GM23338 (cell line): ENCODE data around the gene RAB3IP. TPM values are rescaled to one million over a fixed set of nuclear protein-coding genes. Genes with fewer than 3 reads are reported as not detected.

Experiments used
- ATAC-seq: fragments of 200-7000 bp; cut with Tn5 transposase; 3 replicates; pipeline ENCODE4 v1.9.1; 2020
- DNase-seq: peaks from one replicate; pipeline ENCODE4 v3.0.0-alpha.2; 2015; ENCODE audit warnings: low spot score
- H2AFZ ChIP-seq: fragments of 200-600 bp; sonication (generic); 2 replicates; pipeline ENCODE4 v1.8.0; 2016; ENCODE audit warnings: antibody characterized with exemption, mild to moderate bottlenecking, moderate library complexity
- H3F3A ChIP-seq: fragments of 200-600 bp; sonication (generic); replicated peaks from 2 replicates; pipeline ENCODE4 v1.8.0; 2017; ENCODE audit warnings: antibody characterized with exemption, mixed run types, low read depth
- H3K27ac ChIP-seq: fragments of 200-600 bp; sonication (generic); 2 replicates; pipeline ENCODE4 v1.6.1; 2016; ENCODE audit warnings: low read depth
- H3K27me3 ChIP-seq: fragments of 200-600 bp; sonication (generic); 2 replicates; pipeline ENCODE4 v1.8.0; 2016; ENCODE audit warnings: mild to moderate bottlenecking, mixed run types, moderate library complexity; ENCODE audit not compliant: insufficient read depth
- H3K36me3 ChIP-seq: fragments of 200-600 bp; sonication (generic); 2 replicates; pipeline ENCODE4 v1.8.0; 2016; ENCODE audit warnings: mild to moderate bottlenecking; ENCODE audit not compliant: insufficient read depth
- H3K4me1 ChIP-seq: fragments of 200-600 bp; sonication (generic); 2 replicates; pipeline ENCODE4 v1.8.0; 2016; ENCODE audit warnings: mild to moderate bottlenecking, moderate library complexity; ENCODE audit not compliant: insufficient read depth
- H3K4me2 ChIP-seq: fragments of 200-600 bp; sonication (generic); 2 replicates; pipeline ENCODE4 v1.7.1; 2017; ENCODE audit warnings: mixed run types
- H3K4me3 ChIP-seq: fragments of 200-600 bp; sonication (generic); 2 replicates; pipeline ENCODE4 v1.6.1; 2016; ENCODE audit warnings: mixed run types
- H3K79me2 ChIP-seq: fragments of 200-600 bp; sonication (generic); replicated peaks from 2 replicates; pipeline ENCODE4 v1.8.0; 2017; ENCODE audit warnings: mild to moderate bottlenecking; ENCODE audit not compliant: insufficient read depth
- H3K9me2 ChIP-seq: fragments of 200-600 bp; sonication (generic); 2 replicates; pipeline ENCODE4 v1.8.0; 2017; ENCODE audit not compliant: insufficient read depth
- H4K20me1 ChIP-seq: fragments of 200-600 bp; sonication (generic); replicated peaks from 2 replicates; pipeline ENCODE4 v1.8.0; 2017; ENCODE audit warnings: mild to moderate bottlenecking; ENCODE audit not compliant: insufficient read depth
- H3K27ac Mint-ChIP-seq: 2 replicates; pipeline ENCODE4 v1.8.0; 2020; ENCODE audit warnings: inconsistent platforms, mild to moderate bottlenecking, moderate library complexity, mixed read lengths
- H3K27me3 Mint-ChIP-seq: 3 replicates; pipeline ENCODE4 v1.8.0; 2022; ENCODE audit warnings: low read depth, mild to moderate bottlenecking, moderate library complexity, mixed read lengths, inconsistent platforms; ENCODE audit not compliant: insufficient read depth, poor library complexity
- H3K36me3 Mint-ChIP-seq: 3 replicates; pipeline ENCODE4 v1.8.0; 2021; ENCODE audit warnings: low read depth, mild to moderate bottlenecking, inconsistent platforms, moderate library complexity, mixed read lengths
- H3K4me1 Mint-ChIP-seq: 3 replicates; pipeline ENCODE4 v1.8.0; 2020; ENCODE audit warnings: mild to moderate bottlenecking, inconsistent platforms, mixed read lengths
- H3K4me3 Mint-ChIP-seq: 3 replicates; pipeline ENCODE4 v1.8.0; 2021; ENCODE audit warnings: moderate library complexity, mild to moderate bottlenecking, inconsistent platforms, mixed read lengths
- H3K9me3 Mint-ChIP-seq: 3 replicates; pipeline ENCODE4 v1.8.0; 2020; ENCODE audit warnings: moderate library complexity, mild to moderate bottlenecking, inconsistent platforms, mixed read lengths
- EZH2 ChIP-seq: fragments of 200-600 bp; sonication (generic); IDR thresholded peaks from one replicate; pipeline ENCODE4 v1.8.0; 2017; ENCODE audit warnings: antibody characterized with exemption, mild to moderate bottlenecking, low read depth; ENCODE audit not compliant: unreplicated experiment
- POLR2AphosphoS5 ChIP-seq: IDR thresholded peaks from 2 replicates; pipeline ENCODE4 v1.6.1; 2016; ENCODE audit warnings: antibody characterized with exemption, low read depth
- ZNF114 ChIP-seq: fragments of 250-450 bp; sonication (Bioruptor Pico); IDR thresholded peaks from 2 replicates; pipeline ENCODE4 v1.5.0; 2020; ENCODE audit warnings: mild to moderate bottlenecking, moderate library complexity
- ZNF331 ChIP-seq: fragments of 250-450 bp; sonication (Bioruptor Pico); IDR thresholded peaks from 2 replicates; pipeline ENCODE4 v1.5.0; 2020; ENCODE audit warnings: low read depth, mild to moderate bottlenecking, moderate library complexity
- polyA plus RNA-seq: library from polyadenylated mRNA; unstranded; fragments of >200 nt; fragmentation: Nextera tagmentation; extraction: Ambion mirVana; gene quantifications from 2 replicates; pipeline ENCODE4 v1.2.1, GENCODE V29; 2016
- total RNA-seq: library from RNA; depleted of rRNA; stranded (reverse); fragments of >200 nt; shearing (Covaris generic); gene quantifications from 2 replicates; pipeline ENCODE4 v1.2.3, GENCODE V29; 2014
- TF ChIP-seq, protein P1 (sequence below): IDR thresholded peaks from one replicate; pipeline ENCODE4 v1.6.1; 2018; ENCODE audit warnings: antibody characterized with exemption; ENCODE audit not compliant: unreplicated experiment
- TF ChIP-seq, protein P2 (sequence below), 2 experiments: fragments of 200-600 bp in 1 of 2; sonication (generic) in 1 of 2; conservative IDR thresholded peaks; 2 replicates each; pipeline versions ENCODE4 v1.5.1 to v1.6.1; 2016 to 2017; ENCODE audit warnings: antibody characterized with exemption in 2 of 2, low read depth in 2 of 2, mild to moderate bottlenecking in 2 of 2, moderate library complexity in 1 of 2
- TF ChIP-seq, protein P3 (sequence below): fragments of 250-450 bp; sonication (Bioruptor Pico); IDR thresholded peaks from 2 replicates; pipeline ENCODE4 v1.5.0; 2020; ENCODE audit warnings: mild to moderate bottlenecking, moderate library complexity

The RAB3IP gene
- total and polyA plus RNA-seq, 2 experiments from 2014 or later: 48.6 TPM

DNA sequence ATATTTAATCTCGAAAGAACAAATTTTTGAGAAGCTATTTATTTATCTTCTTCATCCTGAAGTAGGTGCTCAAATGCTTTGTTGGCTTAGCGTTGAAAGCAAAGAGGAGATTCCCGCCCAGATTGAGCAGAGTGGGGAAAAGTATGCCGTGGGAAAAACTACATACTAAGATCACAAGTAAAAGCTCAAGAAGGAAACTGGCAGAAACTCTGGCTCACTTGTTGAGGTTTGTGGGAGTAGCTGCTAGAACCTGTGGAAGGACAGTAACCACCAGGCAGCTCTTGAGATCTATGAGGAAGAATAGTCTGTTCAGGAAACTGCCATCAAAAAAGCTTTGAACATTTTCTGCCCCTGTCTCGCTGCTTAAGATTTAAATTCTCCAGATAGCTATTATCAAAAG lies 90.2 kb downstream of the RAB3IP start:
- H3K36me3 Mint-ChIP-seq: no peaks in the 10 kb centered on the region
- ATAC-seq: no peak
- no peaks in the 10 kb centered on the region for H3K9me2 ChIP-seq
- H3K27ac ChIP-seq: no peak overlapping the region
- no peaks in the 10 kb centered on the region for H4K20me1 ChIP-seq
- H3F3A ChIP-seq: no peaks in the 10 kb centered on the region
- H3K4me3 Mint-ChIP-seq: no peak overlapping the region
- TF ChIP-seq EZH2 (no peak), ZNF114 (CRISPR knock-in tag) (no peak), POLR2AphosphoS5 (no peak), ZNF331 (CRISPR knock-in tag) (no peak)
- TF ChIP-seq, protein P1, sequence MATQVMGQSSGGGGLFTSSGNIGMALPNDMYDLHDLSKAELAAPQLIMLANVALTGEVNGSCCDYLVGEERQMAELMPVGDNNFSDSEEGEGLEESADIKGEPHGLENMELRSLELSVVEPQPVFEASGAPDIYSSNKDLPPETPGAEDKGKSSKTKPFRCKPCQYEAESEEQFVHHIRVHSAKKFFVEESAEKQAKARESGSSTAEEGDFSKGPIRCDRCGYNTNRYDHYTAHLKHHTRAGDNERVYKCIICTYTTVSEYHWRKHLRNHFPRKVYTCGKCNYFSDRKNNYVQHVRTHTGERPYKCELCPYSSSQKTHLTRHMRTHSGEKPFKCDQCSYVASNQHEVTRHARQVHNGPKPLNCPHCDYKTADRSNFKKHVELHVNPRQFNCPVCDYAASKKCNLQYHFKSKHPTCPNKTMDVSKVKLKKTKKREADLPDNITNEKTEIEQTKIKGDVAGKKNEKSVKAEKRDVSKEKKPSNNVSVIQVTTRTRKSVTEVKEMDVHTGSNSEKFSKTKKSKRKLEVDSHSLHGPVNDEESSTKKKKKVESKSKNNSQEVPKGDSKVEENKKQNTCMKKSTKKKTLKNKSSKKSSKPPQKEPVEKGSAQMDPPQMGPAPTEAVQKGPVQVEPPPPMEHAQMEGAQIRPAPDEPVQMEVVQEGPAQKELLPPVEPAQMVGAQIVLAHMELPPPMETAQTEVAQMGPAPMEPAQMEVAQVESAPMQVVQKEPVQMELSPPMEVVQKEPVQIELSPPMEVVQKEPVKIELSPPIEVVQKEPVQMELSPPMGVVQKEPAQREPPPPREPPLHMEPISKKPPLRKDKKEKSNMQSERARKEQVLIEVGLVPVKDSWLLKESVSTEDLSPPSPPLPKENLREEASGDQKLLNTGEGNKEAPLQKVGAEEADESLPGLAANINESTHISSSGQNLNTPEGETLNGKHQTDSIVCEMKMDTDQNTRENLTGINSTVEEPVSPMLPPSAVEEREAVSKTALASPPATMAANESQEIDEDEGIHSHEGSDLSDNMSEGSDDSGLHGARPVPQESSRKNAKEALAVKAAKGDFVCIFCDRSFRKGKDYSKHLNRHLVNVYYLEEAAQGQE: no peak
- TF ChIP-seq, protein P2, sequence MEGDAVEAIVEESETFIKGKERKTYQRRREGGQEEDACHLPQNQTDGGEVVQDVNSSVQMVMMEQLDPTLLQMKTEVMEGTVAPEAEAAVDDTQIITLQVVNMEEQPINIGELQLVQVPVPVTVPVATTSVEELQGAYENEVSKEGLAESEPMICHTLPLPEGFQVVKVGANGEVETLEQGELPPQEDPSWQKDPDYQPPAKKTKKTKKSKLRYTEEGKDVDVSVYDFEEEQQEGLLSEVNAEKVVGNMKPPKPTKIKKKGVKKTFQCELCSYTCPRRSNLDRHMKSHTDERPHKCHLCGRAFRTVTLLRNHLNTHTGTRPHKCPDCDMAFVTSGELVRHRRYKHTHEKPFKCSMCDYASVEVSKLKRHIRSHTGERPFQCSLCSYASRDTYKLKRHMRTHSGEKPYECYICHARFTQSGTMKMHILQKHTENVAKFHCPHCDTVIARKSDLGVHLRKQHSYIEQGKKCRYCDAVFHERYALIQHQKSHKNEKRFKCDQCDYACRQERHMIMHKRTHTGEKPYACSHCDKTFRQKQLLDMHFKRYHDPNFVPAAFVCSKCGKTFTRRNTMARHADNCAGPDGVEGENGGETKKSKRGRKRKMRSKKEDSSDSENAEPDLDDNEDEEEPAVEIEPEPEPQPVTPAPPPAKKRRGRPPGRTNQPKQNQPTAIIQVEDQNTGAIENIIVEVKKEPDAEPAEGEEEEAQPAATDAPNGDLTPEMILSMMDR (conservative IDR thresholded peaks at IDR 0.05; ENCODE audit: low read depth in 2 of 2): no peak
- TF ChIP-seq, protein P3, sequence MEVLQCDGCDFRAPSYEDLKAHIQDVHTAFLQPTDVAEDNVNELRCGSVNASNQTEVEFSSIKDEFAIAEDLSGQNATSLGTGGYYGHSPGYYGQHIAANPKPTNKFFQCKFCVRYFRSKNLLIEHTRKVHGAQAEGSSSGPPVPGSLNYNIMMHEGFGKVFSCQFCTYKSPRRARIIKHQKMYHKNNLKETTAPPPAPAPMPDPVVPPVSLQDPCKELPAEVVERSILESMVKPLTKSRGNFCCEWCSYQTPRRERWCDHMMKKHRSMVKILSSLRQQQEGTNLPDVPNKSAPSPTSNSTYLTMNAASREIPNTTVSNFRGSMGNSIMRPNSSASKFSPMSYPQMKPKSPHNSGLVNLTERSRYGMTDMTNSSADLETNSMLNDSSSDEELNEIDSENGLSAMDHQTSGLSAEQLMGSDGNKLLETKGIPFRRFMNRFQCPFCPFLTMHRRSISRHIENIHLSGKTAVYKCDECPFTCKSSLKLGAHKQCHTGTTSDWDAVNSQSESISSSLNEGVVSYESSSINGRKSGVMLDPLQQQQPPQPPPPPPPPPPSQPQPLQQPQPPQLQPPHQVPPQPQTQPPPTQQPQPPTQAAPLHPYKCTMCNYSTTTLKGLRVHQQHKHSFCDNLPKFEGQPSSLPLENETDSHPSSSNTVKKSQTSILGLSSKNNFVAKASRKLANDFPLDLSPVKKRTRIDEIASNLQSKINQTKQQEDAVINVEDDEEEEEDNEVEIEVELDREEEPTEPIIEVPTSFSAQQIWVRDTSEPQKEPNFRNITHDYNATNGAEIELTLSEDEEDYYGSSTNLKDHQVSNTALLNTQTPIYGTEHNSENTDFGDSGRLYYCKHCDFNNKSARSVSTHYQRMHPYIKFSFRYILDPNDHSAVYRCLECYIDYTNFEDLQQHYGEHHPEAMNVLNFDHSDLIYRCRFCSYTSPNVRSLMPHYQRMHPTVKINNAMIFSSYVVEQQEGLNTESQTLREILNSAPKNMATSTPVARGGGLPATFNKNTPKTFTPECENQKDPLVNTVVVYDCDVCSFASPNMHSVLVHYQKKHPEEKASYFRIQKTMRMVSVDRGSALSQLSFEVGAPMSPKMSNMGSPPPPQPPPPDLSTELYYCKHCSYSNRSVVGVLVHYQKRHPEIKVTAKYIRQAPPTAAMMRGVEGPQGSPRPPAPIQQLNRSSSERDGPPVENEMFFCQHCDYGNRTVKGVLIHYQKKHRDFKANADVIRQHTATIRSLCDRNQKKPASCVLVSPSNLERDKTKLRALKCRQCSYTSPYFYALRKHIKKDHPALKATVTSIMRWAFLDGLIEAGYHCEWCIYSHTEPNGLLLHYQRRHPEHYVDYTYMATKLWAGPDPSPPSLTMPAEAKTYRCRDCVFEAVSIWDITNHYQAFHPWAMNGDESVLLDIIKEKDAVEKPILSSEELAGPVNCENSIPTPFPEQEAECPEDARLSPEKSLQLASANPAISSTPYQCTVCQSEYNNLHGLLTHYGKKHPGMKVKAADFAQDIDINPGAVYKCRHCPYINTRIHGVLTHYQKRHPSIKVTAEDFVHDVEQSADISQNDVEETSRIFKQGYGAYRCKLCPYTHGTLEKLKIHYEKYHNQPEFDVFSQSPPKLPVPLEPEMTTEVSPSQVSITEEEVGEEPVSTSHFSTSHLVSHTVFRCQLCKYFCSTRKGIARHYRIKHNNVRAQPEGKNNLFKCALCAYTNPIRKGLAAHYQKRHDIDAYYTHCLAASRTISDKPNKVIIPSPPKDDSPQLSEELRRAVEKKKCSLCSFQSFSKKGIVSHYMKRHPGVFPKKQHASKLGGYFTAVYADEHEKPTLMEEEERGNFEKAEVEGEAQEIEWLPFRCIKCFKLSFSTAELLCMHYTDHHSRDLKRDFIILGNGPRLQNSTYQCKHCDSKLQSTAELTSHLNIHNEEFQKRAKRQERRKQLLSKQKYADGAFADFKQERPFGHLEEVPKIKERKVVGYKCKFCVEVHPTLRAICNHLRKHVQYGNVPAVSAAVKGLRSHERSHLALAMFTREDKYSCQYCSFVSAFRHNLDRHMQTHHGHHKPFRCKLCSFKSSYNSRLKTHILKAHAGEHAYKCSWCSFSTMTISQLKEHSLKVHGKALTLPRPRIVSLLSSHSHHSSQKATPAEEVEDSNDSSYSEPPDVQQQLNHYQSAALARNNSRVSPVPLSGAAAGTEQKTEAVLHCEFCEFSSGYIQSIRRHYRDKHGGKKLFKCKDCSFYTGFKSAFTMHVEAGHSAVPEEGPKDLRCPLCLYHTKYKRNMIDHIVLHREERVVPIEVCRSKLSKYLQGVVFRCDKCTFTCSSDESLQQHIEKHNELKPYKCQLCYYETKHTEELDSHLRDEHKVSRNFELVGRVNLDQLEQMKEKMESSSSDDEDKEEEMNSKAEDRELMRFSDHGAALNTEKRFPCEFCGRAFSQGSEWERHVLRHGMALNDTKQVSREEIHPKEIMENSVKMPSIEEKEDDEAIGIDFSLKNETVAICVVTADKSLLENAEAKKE (CRISPR knock-in tag): no peak
- H3K4me2 ChIP-seq: no peak overlapping the region
- DNase-seq: no peak
- no peaks in the 10 kb centered on the region for H3K27me3 ChIP-seq
- no peak overlapping the region for H2AFZ ChIP-seq
- H3K27ac Mint-ChIP-seq: no peak overlapping the region
- H3K4me3 ChIP-seq: no peak overlapping the region
- no peaks in the 10 kb centered on the region for H3K4me1 ChIP-seq
- H3K79me2 ChIP-seq: no peaks in the 10 kb centered on the region
- no peaks in the 10 kb centered on the region for H3K9me3 Mint-ChIP-seq
- H3K36me3 ChIP-seq: no peaks in the 10 kb centered on the region
- no peaks in the 10 kb centered on the region for H3K27me3 Mint-ChIP-seq
- H3K4me1 Mint-ChIP-seq: peaks cover 2% of the 10 kb centered on the region; the same call in 1 of the 3 replicates
